C1 segment of cervical spinal cord (tissue), 14 donors: ENCODE measurements around the gene FOXP4.
A peak's percentile ranks its signal among the peaks of the same experiment; 100 is the strongest.

Source experiments
- DNase-seq, 14 donors: peaks; one replicate each; lab custom pipeline; 2025; lab: John Stamatoyannopoulos, UW

Gene FOXP4

GRCh38 chr6:41622206-41622988 lies 76.2 kb downstream of the FOXP4 start:
- DNase-seq: no peak

GRCh38 chr6:41623330-41623729 lies 77.1 kb downstream of the FOXP4 start:
- DNase-seq: no peak

DNA sequence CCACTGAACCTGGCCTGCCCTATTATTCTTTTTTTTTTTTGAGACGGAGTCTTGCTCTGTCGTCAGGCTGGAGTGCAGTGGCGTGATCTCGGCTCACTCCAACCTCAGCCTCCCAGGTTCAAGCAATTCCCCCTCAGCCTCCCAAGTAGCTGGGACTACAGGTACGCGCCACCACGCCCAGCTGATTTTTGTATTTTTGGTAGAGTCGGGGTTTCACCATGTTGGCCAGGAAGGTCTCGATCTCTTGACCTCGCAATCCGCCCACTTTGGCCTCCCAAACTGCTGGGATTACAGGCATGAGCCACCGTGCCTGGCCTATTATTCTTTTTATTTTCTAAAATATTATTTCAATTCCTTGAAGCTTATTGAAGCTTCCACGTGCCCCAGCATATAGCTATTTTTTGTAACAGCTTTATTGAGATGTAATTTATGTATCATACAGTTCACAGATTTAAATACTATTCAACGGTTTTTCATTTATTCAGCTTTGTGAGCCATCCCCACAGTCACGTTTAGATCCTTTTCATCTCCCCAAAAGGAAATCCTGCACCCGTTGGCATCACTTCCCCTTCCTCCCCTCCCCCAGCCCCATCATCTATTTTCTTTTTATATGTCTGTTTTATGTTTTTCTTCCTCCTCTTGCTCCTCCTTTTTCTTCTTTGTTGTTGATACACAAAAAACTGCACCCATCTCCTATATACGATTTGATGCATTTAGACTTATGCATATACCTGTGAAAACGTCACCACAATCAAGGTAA lies 78.6 kb downstream of the FOXP4 start:
- DNase-seq: no peak

- DNase-seq: no peak
Observed at GRCh38 chr6:41625442-41625841, 79.3 kb downstream of the FOXP4 start.

DNA sequence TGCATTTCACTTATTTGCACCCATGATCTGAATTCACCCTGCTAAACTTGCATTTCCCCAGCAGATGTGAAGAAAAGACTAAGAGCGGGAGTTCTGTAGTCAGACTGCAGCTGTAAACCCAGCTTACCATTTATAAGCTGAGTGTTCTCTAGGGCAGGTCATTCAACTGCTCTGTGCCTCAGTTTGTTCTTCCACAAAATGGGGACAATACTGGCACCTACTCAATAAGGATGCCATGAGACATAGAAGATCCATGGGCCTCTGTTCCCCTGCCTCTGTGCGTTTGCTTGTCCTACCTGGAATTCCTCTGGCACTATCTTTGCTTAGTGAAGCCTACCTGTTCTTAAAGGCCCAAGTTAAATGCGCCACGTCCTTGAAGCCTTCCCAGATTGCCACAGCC lies 79.8 kb downstream of the FOXP4 start:
- no peak for DNase-seq

GRCh38 chr6:41626917-41627316 lies 80.7 kb downstream of the FOXP4 start:
- DNase-seq: no peak

GRCh38 chr6:41629128-41629527 lies 82.9 kb downstream of the FOXP4 start:
- DNase-seq: no peak

GRCh38 chr6:41630069-41630468 lies 83.9 kb downstream of the FOXP4 start:
- DNase-seq: no peak

DNA sequence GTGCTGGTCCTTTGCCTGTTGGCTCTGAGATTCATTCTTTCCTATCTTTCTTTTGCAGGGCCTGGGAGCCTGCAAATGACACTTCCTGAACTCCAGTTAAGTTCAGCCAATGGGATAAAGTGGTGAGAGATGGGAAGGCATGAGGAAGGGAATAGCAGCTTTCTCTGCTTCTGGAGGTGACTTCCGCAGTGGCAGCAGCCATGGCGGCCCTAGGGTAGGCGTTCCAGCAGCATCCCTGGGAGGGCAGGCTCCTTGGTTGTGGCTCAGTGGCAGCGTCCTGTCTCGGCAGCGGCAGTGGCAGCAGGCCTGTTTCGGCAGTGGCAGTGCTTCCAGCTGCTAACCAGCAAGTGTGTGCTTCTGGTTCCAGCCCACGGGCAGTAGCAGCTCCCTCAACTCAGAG lies 84.8 kb downstream of the FOXP4 start:
- DNase-seq: no peak

DNA sequence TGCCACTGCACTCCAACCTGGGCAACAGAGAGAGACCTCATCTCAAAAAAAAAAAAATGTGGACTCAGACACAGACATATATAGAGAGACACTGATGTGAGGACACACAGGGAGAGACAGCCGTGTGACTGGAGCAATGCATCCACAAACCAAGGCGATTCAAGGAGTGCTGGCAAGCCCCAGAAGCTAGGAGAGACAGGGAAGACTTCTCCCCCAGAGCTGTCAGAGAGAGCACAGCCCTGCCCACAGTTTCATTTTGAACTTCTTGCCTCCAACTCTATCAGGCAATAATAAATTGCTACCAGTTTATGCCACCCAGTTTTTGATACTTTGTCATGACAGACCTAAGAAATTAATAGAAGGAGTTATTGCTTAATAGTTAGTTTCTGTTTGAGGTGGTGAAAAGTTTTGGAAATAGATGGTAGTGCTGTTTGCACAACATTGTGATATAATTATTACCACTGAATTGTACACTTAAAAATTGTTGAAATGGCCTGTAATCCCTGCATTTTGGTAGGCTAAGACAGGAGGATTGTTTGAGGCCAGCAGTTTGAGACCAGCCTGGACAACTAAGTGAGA lies 87.0 kb downstream of the FOXP4 start:
- DNase-seq: no peak

DNA sequence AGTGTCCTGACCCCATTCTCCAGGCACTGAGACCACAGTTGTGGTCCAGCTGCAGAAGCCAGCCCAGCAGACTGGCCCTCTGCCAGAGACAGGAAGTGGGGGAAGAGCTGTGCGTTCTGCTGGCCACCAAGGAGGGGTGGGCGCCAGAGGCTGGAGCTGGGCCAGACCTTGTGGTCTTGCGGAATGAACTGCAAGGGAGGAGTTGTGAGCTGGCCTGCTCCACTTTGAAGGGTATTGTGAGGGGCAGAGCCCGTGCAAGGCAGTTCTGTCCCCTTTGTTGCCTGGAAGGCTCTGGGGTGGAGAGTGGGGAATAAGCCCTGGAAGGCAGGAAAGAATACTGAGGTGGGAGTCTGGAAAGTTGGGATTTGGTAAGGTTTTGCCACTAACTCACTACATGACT lies 88.5 kb downstream of the FOXP4 start:
- peak in 5 of 14 donors; percentile 10 to 26 (median 20) for DNase-seq

DNA sequence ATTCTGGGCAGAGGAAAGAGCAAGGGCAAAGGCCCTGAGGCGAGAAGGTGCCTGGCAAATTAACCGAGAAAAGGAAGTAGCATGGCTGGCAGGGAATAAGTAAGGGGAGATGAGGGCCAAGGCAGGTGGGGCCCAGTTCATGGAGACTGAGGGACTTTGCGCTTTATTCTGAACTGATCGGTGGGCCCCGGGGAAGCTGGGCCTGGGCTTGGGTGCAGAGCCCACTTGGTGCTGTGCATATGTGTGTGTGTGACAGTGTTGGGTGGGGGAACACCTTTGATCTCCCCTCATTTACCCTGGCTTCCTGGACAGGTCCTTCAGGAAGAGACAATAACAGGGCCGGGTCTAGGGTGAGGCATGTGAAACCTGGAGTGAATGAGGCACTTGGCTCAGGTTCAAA lies 89.2 kb downstream of the FOXP4 start:
- DNase-seq: no peak

GRCh38 chr6:41636833-41637193 lies 90.6 kb downstream of the FOXP4 start:
- DNase-seq: no peak

DNA sequence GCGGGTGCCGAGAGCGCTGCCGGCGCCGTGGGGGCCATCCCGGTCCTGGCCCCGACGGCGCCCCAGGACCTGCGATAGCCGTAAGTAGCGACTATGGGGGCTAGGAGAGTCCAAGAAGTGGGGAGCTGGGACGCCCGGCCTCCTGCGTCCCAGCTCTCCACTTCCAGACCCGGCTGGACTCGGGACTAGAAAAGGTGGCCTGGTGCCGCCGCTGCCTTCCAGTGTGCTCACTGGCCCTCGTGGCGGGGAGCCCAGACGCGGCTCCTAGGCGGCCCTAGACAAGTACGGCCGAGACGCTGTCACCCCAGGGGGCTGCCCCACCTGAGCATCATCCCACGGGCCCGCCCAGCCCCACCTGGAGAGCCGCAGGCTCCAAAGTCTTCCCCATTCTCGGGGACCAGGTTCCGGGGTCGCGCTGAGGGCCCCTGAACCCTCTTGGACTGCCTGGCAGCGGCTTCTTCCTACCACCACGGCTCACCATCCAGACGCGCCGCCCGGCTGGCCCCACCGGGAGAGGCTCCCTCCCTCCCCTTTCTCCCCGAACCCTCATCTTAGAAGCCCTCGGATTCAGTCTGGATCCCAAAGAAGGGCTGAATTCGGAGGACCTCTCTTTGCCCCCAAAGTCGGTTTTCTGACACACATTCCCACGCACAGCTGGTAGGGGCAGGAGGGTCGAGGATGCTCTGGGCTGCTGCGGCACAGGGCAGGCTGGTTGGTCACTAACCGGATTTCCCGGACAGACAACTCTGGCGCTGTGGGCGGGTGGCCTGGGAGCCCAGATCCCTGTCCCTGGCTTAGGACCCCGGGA lies 91.2 kb downstream of the FOXP4 start:
- DNase-seq: no peak

GRCh38 chr6:41638002-41638934 lies 92.1 kb downstream of the FOXP4 start, which contains the start of gene MDFI:
MDFI (plus strand) TSS chr6:41638468; CDS start chr6:41638750, 282 bp downstream.
- DNase-seq: no peak

DNA sequence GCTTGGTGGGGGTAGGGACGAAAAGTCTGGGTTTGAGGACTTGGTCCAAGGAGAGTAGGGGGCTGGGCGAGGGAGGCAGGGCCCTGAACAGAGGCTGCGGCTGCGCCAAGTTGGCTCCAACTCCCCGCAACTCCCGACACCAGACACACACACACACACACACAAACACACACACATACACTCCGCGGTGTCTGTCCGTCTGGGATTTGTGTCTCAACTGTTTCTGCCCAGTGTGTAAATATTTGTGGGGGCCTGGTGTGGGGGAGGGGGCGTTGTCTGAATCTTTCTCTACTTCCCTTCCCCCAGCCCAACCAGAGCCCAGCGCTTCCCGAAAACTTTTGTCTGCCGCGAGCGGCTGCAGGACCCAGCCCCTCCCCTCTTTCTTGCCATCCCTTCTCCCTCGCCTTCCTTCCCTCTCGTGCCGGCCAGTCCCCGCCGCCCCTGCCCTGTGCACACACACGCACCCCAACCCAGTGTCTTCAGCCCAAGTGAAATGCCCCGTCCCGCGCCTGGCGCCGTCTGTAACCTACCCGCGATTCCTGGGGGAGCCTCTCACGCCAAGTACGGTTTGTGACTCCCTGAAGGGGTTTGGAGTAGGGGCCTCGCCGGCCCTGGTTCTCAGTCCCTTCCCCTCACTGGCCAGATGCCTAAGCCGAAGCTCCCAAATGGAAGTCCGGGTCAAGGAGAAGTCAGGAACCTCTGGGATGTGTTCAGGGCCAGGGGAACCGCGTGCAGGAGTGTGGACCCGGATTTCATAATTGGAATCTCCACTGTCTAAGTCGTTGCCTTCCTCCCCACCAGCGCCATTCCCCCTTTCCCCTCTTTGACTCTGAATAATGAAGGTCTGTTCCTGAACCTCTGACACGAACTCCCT lies 93.0 kb downstream of the FOXP4 start:
- DNase-seq: no peak

DNA sequence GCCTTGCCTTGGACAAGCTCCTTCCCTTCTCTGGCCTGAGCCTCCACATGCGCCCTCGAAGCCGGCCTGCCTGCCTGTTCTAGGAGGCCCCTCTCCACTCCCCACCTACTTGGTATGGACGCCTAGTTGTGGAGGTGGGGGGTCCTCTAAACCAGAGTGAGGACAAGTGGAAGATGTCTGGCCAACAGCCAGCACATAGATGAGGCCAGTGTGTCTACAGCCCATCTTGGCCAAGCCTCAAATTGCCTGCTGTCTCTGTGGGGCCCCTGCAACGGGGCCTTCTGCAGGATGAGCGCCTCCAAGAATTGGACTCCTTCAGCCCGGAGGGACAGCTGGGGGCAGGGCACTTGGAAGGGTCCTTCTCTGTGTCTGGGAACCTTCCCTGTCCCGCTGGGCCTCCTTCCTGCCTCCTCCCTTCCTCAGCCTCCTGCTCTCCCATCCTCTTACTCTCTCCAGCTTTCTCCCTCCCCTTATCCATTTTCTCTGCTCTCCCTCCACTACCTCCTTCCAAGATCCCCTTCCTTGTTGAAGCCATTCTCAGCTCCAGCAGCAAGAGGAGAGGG lies 93.7 kb downstream of the FOXP4 start:
- DNase-seq: no peak

- no peak for DNase-seq
Observed at GRCh38 chr6:41640426-41640825, 94.2 kb downstream of the FOXP4 start.

DNA sequence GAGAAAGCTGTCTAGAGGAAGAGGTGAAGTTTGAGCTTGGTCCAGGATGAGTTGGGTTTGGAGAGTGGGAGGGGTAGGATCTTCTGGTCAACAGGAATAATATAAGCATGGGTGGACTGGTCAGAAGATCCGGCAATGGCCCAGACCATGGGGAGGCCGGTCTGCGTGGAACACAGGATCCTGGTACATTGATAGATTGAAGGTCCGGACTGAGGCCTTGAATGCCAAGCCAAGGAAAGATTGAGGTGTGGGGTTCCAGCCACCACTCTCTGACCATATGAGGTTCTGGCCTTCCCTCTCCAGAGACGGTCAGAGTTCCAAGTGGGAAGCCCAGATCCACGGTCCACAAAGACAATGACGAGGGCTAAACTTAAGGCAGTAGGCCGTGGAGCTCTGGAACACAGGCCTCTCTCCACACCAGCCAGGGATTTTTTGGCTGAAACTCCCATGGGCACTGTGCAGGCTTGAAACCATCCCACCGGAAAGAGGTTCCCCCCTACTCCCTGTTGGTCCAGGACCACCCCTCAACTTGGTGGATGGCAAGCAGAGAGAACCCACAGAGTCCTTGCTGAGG lies 95.3 kb downstream of the FOXP4 start:
- no peak for DNase-seq
